Stimulated activated CD4-positive, alpha-beta T cell treated with anti-CD3 and anti-CD28 coated beads, TNF-alpha, amount 100 ng/mL, for 24 hours (primary cell): ENCODE data around the gene FAM111B.
"Not testable (repeated sequence)": the region's sequence is repeated elsewhere in the genome, so short reads cannot be mapped to it uniquely, and the experiment has no call there.

Source experiments
- DNase-seq, 3 experiments: peaks; one replicate each; pipeline ENCODE4 v3.0.0-alpha.2; 2020; ENCODE audit warnings: low read depth in 3 of 3

The FAM111B gene

GRCh38 chr11:59106363-59107336 lies at the start of gene FAM111B:
Gene FAM111B (plus strand): TSS chr11:59107237. CDS start chr11:59109626, 2,389 bp downstream.
- peak; percentile 33 to 75 (median 49) for DNase-seq

- peak; percentile 72 to 84 (median 74) for DNase-seq
These were observed 48.7 kb upstream of the FAM111B start for GRCh38 chr11:59058120-59059033.

GRCh38 chr11:59060096-59060495 lies 46.9 kb upstream of the FAM111B start:
- not testable (repeated sequence) for DNase-seq

- no peak for DNase-seq
These were observed 44.2 kb upstream of the FAM111B start for GRCh38 chr11:59062602-59063529.

GRCh38 chr11:59063996-59064727 lies 42.9 kb upstream of the FAM111B start:
- not testable (repeated sequence) for DNase-seq

- DNase-seq = no peak
These were observed 38.0 kb upstream of the FAM111B start for GRCh38 chr11:59069087-59069486.

GRCh38 chr11:59076876-59077571 lies 30.0 kb upstream of the FAM111B start:
- DNase-seq = no peak

- no peak for DNase-seq
These were observed 28.6 kb upstream of the FAM111B start for GRCh38 chr11:59078435-59078834.

GRCh38 chr11:59079086-59079485 lies 28.0 kb upstream of the FAM111B start:
- no peak for DNase-seq

GRCh38 chr11:59080421-59080820 lies 26.6 kb upstream of the FAM111B start:
- DNase-seq = not testable (repeated sequence)

- DNase-seq = not testable (repeated sequence)
These were observed 25.5 kb upstream of the FAM111B start for GRCh38 chr11:59081430-59082020.

- DNase-seq = not testable (repeated sequence)
These were observed 21.0 kb upstream of the FAM111B start, which contains the start of gene GLYATL1B for GRCh38 chr11:59086007-59086406. Gene GLYATL1B (plus strand): TSS chr11:59086307. CDS start chr11:59086307, 0 bp downstream.

GRCh38 chr11:59088162-59088561 lies 18.9 kb upstream of the FAM111B start:
- DNase-seq = no peak

- DNase-seq = not testable (repeated sequence)
These were observed 13.5 kb upstream of the FAM111B start for GRCh38 chr11:59093576-59093975.

GRCh38 chr11:59095225-59095624 lies 11.8 kb upstream of the FAM111B start:
- DNase-seq = not testable (repeated sequence)

- not testable (repeated sequence) for DNase-seq
These were observed 11.0 kb upstream of the FAM111B start for GRCh38 chr11:59095972-59096575.

GRCh38 chr11:59097113-59097708 lies 9.8 kb upstream of the FAM111B start:
- DNase-seq = peak; percentile 28 to 57 (median 52)

GRCh38 chr11:59097938-59098337 lies 9.1 kb upstream of the FAM111B start:
- not testable (repeated sequence) for DNase-seq
